ENCODE data around the gene SPINK9.

- TF ChIP-seq CTCF (IDR thresholded peaks at IDR 0.05), result no peak
- no peak for TF ChIP-seq POLR2AphosphoS5 (IDR thresholded peaks at IDR 0.05; ENCODE audit: insufficient read depth in 1 of 2, low read depth in 1 of 2)
- TF ChIP-seq POLR2A (IDR thresholded peaks at IDR 0.05), result no peak
Measured at GRCh38 chr5:148336704-148337435, 1.5 kb downstream of the SPINK9 start.

Data from vagina (tissue), 2 donors.